Keratinocyte (primary cell): ENCODE results near the gene WTAP.

Source experiments
- CTCF ChIP-seq, 3 experiments: IDR thresholded peaks in 1 of 3; conservative IDR thresholded peaks in 1 of 3; optimal IDR thresholded peaks in 1 of 3; 2 replicates in 2 of 3; 3 replicates in 1 of 3; pipeline versions ENCODE3 to v1.5.1; 2011; ENCODE audit warnings: low read length in 3 of 3, mild to moderate bottlenecking in 3 of 3, moderate library complexity in 2 of 3, control low read depth in 1 of 3, inconsistent platforms in 1 of 3; ENCODE audit not compliant: insufficient read depth in 2 of 3; ENCODE audit errors: extremely low read depth in 1 of 3
- EZH2 ChIP-seq: IDR thresholded peaks from one replicate; pipeline ENCODE4 v1.6.1; 2012; ENCODE audit warnings: inconsistent platforms, mild to moderate bottlenecking, low read length, moderate library complexity

- TF ChIP-seq CTCF (optimal IDR thresholded peaks at IDR 0.05 in 1 of 3, IDR thresholded peaks at IDR 0.05 in 1 of 3, conservative IDR thresholded peaks at IDR 0.05 in 1 of 3; ENCODE audit: extremely low read depth in 1 of 3, insufficient read depth in 2 of 3, low read length in 3 of 3) (no peak), EZH2 (no peak)
These were observed 920 bp upstream of the WTAP start for GRCh38 chr6:159726255-159726917.
